Measurements from ENCODE around the gene RNASE3.
"Not testable (repeated sequence)": the region's sequence is repeated elsewhere in the genome, so short reads cannot be mapped to it uniquely, and the experiment has no call there.

RNASE3 gene

DNA sequence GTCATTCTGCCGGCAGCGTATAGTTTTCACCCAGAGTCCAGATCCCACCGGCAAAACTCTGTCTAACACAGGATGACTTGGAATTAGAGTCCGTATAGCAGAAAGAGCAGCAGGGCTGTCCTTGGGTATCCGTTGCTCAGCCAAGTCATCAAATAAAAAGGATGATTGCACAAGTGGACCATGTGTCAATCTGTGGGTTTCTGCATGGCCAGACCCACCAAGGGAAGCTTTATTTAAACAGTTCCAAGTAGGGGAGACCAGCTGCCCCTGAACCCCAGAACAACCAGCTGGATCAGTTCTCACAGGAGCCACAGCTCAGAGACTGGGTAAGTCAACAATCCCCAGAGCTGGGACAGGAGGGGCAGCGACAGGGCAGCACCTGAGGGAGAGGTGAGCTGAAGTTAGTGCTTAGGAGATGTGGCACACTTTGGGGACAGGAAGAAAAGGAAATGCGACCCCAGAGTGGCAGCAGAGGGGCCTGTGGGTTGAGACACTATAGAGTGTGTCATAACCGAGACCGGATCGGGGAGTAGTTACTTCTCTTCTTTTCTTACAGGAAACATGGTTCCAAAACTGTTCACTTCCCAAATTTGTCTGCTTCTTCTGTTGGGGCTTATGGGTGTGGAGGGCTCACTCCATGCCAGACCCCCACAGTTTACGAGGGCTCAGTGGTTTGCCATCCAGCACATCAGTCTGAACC is at the start of gene RNASE3:
Gene RNASE3 (plus strand): TSS at position 260 of the 700 bp plus-strand sequence. CDS start 302 bp downstream, at position 562.
- not testable (repeated sequence) for DNase-seq (ENCODE audit: low spot score)

DNA sequence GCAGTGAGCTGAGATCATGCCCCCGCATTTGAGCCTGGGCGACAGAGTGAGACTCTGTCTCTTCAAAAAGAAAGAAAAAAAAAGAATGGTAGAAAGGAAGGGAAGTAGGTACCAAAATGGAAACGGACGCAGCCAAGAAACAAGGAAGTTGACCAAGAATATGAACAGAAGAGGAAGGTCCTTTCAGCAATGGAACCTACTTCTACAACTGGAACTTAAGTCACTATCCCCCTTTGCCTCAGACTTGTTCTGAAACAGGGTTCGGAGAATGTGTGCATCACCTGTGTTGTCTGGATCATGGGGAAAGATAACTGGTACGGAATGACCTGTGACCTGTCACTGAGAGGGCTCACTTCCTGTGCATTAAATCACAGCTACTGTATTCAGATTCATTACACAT is 44.6 kb upstream of the RNASE3 start:
- DNase-seq (ENCODE audit: low spot score) = no peak

DNA sequence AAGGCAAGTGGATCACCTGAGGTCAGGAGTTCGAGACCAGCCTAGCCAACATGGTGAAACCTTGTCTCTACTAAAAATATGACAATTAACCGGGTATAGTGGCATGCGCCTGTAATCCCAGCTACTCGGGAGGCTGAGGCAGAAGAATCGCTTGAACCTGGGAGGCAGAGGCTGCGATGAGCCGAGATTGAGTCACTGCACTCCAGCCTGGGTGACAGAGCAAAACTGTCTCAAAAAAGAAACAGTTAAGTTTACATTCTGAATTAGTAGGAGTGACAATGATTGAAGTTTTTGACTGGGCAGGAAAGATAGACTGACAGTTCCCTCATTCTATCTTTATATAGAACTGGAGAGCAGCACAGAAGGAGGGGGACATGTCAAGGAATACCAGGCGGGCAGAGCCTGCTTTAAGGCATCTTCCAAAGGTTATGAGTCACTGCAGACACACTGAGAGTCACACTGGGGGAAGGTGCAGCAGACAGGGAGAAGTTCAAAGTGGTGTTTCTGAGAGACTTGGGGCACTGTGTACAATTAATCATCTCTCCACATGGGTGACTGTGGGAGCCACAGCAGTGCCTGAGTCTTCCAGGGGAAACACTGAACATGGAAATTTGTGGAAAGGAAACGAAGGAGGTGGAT is 42.8 kb upstream of the RNASE3 start:
- no peak for DNase-seq (ENCODE audit: low spot score)

DNA sequence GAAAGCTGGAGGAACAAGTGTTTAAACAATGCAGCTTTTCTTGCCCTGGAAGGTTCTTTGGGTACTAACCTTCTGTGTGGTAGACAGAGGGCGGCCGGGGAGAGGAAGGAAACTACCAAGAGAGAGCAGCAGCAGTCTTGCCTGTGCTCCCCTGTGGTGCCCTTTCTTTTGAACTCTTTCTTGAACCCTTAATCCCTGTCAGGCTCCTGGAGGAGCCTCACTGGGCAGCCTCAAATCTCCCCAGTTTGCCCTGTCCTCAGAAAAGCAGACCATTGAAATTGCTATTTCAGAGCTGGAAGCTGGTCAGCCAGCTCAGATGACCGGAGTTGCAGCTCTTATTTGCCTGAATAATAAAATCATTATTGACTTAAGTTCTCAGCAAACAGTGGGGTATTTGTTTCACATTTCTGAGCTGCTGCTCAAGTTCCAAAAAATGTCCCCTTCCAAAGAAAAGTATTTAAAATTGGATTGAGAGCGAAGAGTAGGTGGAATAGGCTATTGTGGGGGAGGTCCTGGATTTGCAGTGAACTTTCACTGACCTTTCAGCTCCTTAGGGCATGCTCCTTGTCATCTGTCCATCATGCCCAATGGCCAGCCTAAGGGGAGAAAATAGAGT is 42.1 kb upstream of the RNASE3 start:
- DNase-seq (ENCODE audit: low spot score) = no peak

DNA sequence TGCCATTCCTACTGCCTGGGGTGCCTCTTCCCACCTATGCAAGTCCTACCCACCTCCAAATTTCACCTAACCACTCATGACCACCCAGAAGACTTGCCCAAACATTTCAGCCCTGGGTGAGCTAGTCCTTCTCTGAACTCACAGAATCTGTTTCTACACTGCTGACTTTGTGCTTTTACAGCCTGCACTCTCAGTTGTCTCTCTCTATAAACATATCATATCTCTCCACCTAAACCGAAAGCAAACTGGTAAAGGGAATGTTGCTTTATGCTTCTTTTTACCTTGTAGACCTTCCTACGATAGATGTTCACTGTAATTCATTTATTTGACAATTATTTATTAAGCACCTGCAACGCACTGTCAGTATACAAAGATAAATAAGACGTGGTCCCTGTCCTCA is 38.1 kb upstream of the RNASE3 start:
- no peak for DNase-seq (ENCODE audit: low spot score)

DNA sequence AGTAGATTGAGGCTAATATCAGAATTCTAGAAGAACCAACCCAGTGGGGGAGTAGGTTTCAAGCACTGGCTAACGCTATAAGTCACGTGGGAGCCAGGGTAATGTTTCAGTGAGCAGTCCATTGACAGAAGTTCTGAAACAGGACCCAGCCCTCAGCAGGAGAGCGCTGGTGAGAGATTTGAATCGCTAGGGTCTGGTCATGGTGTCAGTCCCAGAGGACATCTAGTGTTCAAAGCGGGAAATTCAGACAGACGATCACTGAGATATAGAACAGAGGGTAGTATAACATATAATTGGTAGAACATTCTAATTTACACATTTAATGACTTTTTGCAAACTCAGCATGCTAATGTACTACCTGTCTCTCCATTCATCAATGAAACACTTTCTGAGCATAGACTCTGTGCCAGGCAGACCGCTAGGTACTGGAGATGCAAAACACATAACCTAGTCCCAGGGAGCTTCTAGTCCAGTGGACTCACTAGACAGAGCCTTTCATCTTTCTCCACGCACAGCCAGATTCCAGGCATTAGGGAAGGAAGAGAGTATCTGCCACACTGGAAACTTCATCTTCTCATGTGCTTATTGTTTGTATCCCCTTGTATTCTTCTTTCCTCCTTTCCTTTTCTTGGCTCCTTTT is 35.4 kb upstream of the RNASE3 start:
- DNase-seq (ENCODE audit: low spot score) = peak; percentile 57

DNA sequence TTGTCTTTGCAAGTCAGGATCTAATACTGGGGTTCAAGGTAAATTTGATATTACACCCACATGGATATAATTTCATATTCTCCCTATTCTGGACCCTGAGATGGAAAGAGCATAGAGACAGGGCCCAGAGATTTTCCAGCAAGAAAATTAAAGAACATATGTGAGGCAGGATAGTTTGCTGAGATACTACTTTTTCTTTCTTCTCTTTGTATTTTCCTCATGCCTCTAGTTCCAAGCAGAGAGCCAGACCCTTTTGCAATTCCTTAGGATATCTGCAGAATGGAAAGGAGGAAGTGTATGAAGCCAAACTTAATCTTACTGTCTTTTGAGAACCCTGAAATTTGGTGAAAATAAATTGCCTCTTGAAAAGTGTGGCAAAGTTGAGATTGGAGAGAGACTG is 34.0 kb upstream of the RNASE3 start:
- DNase-seq (ENCODE audit: low spot score) = no peak

DNA sequence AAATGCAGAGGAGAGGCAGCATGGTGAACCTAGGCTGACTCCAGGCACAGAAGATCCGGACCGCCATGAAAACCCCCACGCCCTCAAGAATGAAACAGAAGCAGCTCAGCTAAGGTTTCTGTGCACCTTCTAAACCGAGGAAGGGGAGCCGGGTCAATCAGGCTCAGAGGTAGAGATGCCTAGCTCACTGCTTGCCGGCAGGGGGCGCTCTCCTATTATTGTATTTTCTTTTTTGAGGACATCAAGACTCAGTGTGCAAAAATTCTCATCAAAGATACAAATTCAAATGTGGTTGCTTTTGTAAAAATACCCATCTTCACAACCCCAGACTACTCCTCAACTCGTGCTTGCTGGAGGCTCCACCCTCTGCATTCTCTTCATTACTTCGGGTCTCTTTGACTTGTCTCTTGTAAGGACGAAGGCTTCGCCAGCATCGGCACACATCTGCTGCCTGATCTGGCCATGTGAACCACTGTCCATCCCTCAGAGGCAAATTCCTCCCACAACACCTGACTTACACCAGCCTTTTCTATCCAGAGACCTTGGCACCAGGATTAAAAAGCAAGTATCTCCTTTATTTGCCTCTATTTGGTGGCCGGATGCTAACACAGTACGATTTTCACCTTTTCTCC is 33.4 kb upstream of the RNASE3 start:
- peak; percentile 36 for DNase-seq (ENCODE audit: low spot score)

DNA sequence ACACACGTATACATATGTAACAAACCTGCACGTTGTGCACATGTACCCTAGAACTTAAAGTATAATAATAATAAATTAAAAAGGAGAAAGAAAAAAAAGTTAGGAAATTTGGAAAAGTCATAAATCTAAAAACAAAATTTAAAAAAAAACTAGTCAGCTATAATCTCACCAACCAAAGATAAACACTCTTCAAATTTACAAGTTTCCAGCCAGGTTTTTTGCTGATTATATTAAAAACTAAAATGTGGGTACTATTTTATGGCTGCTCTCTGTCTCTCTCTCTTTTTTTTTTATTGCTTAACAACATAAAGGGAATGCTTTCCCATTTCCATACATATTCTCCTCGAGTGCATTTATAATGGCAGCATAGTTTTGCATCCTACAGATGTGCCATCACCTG is 25.0 kb upstream of the RNASE3 start:
- DNase-seq (ENCODE audit: low spot score) = no peak

DNA sequence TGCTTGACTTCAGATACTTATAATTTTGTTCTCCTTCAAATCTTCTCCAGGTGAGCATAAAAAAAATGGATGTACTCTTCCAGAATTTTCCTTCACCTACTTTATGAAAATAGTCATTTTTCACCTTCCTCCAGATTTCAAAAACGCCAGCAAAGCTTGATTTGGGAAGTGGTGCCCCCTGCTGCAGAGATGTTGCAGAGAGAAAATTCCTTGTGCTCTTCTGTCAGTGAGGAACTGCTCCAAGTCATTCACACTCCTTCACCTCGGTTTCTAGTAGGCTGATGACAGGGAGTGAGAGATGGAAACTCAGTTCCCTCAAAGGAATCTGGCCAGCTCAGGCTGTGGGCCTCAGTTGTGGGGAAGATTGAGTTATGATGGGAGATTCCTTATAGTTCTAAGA is 24.2 kb upstream of the RNASE3 start:
- DNase-seq (ENCODE audit: low spot score) = no peak

DNA sequence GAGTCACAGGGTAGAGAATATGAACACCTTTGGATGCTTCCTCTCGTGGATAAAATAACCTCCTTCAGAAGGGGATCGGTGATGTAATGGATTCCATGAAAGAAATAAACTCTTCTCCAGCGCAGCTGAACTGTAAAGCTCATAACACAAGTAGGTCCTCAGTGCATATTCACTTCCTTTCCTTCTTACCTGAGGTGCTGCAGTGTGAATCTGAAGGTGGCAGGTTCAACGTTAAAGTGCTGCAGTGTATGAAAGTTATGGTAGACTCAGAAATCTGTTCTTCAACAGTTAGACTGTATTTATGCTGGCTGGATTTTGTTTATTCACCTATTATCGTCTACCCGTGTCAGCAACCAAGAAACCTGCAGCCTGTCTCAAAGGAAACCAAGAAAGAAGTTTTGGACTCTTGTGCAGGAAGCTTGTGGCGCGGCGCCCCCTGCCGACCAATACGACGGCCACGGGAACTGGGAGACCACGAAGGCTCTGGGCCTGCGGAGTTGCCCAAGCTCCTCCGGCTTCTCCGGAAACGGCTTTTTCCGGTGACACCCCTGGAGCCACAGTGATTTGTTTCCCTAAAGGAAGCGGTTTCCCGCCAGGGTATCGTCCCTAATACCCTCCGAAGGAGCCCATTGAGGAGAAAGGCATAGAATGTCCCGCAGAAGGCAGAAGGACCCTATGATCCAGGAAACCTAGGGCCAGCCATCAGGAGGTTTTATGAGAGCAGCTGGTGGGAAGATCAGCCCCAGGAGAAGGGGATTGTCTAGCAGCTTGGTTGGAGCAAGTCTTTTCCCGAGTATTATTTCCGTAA is 17.6 kb upstream of the RNASE3 start:
- peak; percentile 38 for DNase-seq (ENCODE audit: low spot score)

DNA sequence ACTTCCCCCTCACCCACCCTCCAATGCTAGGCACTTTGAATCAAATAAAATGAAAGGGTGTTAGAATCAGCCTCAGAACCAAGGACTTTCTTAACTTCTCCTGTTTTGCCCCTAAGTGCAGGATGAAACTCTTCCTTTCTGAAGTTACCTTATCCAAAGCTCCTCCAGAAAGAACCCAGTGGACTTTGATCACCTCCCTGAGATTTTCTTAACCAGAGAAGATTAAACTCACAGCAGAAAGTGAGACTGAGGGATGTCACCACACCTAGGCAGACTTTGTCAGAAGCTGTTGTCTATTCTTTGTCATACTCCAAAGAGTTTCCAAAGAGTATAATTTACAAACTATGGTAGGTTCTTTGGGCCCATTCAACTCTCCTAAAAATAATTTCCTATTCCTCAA is 14.2 kb upstream of the RNASE3 start:
- DNase-seq (ENCODE audit: low spot score) = no peak

DNA sequence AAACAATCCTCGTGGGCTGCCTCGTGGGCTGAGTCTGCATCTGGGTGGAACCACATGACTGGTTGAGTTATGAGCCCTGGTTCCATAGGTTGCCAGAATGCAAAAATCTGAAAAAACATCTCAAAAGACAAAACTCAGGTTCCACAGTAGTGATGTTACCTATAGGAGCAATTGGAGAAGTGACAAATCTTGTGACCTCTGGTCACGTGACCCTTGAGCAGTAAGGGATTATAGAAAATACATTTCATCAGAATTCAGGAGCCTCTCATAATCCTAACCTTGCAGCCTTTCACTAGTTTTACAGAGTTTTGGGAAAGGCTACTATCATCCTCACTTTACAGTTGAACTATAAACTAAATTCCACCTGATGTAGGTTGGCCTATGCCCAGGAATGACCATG is 12.5 kb upstream of the RNASE3 start:
- no peak for DNase-seq (ENCODE audit: low spot score)

DNA sequence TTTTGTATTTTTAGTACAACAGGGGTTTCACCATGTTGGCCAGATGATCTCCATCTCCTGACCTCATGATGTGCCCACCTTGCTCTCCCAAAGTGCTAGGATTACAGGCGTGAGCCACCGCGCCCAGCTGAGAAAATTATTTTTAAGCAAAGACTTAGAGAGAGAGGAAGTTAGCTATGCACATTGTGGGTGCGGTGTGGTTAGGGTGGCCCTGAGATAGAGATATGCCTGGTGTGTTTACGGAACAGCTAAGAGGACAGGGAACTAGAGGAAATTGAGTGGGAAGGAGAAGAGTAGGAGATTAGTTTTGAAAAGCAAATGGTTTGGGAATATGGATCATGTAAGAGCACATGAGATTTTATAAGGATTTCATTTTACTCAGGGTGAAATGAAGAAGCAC is 10.0 kb upstream of the RNASE3 start:
- not testable (repeated sequence) for DNase-seq (ENCODE audit: low spot score)

DNA sequence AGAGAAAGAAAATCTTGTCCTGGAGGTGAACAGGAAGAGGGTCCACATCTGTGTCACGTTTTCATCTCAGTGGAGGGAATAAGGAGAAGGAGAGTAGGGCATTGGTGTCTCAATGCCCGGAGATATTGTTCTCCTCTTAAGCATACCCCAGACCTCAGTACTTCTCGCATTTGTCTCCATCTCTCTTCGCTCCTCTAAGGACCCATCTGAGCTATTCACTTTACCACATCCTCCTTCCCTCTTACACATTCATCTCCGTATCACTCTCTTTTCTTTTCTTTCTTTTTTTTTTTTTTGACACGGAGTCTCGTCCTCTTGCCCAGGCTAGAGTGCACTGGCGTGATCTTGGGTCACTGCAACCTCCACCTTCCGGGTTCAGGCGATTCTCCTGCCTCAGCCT is 8.4 kb upstream of the RNASE3 start:
- DNase-seq (ENCODE audit: low spot score) = not testable (repeated sequence)

DNA sequence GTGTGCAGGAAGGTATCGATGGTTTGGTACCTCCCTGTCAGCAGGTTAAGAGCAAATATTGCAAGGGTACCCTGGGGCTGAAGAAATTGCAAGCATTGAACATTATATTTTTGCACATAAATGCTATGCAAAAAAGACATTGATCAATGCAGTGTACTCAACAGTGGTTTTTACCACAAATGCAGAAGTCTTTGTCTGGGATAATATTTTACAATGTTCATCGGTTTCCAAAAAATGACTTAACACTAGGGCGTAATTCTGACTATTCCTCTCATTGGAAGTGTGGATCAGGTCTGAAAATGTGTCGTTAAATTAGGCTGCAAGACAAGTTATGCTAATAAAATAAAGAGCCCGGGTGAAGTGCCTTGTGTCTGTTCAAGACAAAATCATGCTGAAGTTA is 2.8 kb upstream of the RNASE3 start:
- not testable (repeated sequence) for DNase-seq (ENCODE audit: low spot score)

DNA sequence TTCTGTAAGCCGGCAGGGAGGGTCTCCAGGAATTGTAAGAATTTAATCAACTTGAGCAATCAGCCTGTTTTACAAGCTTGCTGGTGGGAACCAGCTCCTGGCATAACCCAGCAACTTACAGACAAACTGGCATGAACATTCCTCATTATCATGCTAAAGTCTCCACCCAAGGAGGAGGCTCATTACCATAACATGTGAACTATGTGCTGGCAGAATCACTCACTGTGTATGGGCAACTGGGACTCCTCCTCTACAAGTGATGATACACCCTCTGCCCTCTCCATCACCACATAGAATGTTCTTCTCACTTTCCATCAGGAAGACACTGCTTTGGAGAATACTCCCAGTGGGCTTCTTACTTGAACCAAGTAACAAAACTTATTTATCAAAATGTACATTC is 4.1 kb downstream of the RNASE3 start:
- not testable (repeated sequence) for DNase-seq (ENCODE audit: low spot score)

DNA sequence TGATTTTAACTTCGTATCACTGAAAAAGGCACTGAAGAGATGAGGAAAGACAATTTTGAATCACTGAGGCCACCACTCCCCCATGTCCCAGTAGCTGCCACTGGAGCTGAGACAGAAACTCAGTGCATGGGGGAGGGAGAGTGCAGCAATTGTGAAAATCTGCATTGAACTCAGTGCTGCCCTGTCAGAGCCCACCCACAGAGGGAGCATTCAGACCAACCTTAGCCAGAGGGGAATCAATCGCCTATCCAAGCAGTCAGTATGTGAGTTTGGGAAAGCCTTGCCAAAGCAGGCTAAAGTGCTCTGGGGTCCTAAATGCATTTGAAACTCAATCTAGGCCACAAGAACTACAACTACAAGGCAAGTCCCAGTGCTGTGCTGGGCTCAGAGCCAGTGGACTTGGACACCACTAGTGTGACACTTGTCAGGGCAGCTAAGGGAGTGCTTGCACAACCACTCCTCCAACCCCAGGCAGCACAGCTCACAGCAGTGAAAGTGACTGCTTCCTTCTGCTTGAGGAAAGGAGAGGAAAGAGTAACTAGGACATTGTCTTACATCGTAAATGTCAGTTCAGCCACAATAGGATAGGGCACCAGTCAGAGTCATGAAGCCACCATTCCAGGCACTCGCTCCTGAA is 13.3 kb downstream of the RNASE3 start:
- no peak for DNase-seq (ENCODE audit: low spot score)

DNA sequence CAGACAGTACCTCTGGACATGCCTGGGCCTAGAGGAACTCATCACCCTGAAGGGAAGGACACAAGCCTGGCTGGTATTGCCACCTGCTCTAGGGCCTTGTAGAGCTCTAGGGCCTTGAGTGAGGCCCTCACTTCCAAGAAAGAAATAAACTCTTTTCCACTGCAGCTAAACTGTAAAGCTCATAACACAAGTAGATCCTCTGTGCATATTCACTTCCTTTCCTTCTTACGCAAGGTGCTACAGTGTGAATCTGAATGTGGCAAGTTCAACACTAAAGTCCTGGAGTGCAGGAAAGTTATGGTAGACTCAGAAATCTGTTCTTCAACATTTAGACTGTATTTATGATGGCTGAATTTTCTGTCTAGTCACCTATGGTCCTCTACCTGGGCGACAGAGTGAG is 14.5 kb downstream of the RNASE3 start:
- DNase-seq (ENCODE audit: low spot score) = no peak

DNA sequence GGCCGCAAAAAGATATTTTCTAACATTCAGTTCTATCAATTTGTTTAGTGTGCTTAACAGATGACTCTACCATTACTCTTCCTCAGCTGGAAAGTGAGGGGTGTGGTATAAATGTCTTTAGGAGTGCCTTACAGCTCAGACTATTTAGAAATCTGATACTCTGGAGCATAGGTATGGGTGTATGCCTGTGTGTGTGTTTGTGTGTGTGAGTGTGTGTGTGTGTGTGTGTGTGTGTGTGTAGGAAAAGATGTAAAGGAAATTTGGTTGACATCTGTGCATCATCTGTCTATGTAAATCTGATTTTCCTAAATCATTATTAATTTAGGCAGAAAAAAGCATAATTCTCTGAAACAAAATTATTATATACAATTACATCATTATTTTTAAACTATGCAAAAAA is 16.0 kb downstream of the RNASE3 start:
- no peak for DNase-seq (ENCODE audit: low spot score)

DNA sequence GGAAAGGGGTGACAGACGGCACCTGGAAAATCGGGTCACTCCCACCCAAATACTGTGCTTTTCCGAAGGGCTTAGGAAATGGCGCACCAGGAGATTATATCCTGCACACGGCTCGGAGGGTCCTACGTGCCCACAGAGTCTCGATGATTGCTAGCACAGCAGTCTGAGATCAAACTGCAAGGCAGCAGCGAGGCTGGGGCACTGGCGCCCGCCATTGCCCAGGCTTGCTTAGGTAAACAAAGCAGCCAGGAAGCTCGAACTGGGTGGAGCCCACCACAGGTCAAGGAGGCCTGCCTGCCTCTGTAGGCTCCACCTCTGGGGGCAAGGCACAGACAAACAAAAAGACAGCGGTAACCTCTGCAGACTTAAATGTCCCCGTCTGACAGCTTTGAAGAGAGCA is 19.6 kb downstream of the RNASE3 start:
- not testable (repeated sequence) for DNase-seq (ENCODE audit: low spot score)
